ENCODE results near the gene PDE8A. TPM values are rescaled to one million over a fixed set of nuclear protein-coding genes. Genes with fewer than 3 reads are reported as not detected.
"Not testable (repeated sequence)": the region's sequence is repeated elsewhere in the genome, so short reads cannot be mapped to it uniquely, and the experiment has no call there.

Gene PDE8A
- total RNA-seq, 1 donor from 2014 or later = 12.5 TPM

GRCh38 chr15:85168642-85169173 lies 187.1 kb downstream of the PDE8A start:
- intact Hi-C loops (cut with micrococcal nuclease) = no loop called here

- intact Hi-C loops (cut with micrococcal nuclease) = no loop called here
Measured at GRCh38 chr15:85171736-85172135, 190.1 kb downstream of the PDE8A start.

GRCh38 chr15:85172846-85173490 lies 191.3 kb downstream of the PDE8A start:
- intact Hi-C loops (cut with micrococcal nuclease) = no loop called here

GRCh38 chr15:85173630-85174029 lies 192.0 kb downstream of the PDE8A start:
- intact Hi-C loops (cut with micrococcal nuclease) = not testable (repeated sequence)

GRCh38 chr15:85174521-85174920 lies 192.9 kb downstream of the PDE8A start:
- intact Hi-C loops (cut with micrococcal nuclease) = no loop called here

- intact Hi-C loops (cut with micrococcal nuclease) = not testable (repeated sequence)
Measured at GRCh38 chr15:85177042-85177515, 195.4 kb downstream of the PDE8A start.

GRCh38 chr15:85178308-85178707 lies 196.7 kb downstream of the PDE8A start:
- intact Hi-C loops (cut with micrococcal nuclease) = no loop called here

GRCh38 chr15:85179700-85180099 lies 198.0 kb downstream of the PDE8A start:
- intact Hi-C loops (cut with micrococcal nuclease) = no loop called here

GRCh38 chr15:85185350-85185749 lies 203.7 kb downstream of the PDE8A start:
- intact Hi-C loops (cut with micrococcal nuclease) = not testable (repeated sequence)

GRCh38 chr15:85188171-85188577 lies 206.5 kb downstream of the PDE8A start:
- intact Hi-C loops (cut with micrococcal nuclease) = not testable (repeated sequence)

Other genes starting within 250 kb of the PDE8A start
- 43.5 and 44.0 TPM in 2 replicates for gene ZNF592, start 233.3 kb upstream of the PDE8A start, total RNA-seq
- gene ALPK3, start 164.5 kb upstream of the PDE8A start, total RNA-seq = 0.30 and 0.80 TPM in 2 replicates
- gene SLC28A1, start 97.2 kb upstream of the PDE8A start, total RNA-seq = not detected in 2 replicates

All from T-helper 2 cell treated with Interferon-gamma antibody and Interleukin-4, amounts not matched to agents 100 ng/mL and 5 ng/mL, for 36 hours (primary cell).